22Rv1 (cell line): ENCODE results near the gene ZNF138.

Experiments
- H3K27ac ChIP-seq: fragments of 450-650 bp; 2 replicates; pipeline ENCODE4 v1.5.1; 2017
- ZFX ChIP-seq: fragments of 450-650 bp; IDR thresholded peaks from 2 replicates; pipeline ENCODE4 v1.6.1; 2017; ENCODE audit warnings: antibody characterized with exemption, borderline replicate concordance
- TF ChIP-seq, protein P1 (sequence below): fragments of 450-650 bp; IDR thresholded peaks from 2 replicates; pipeline ENCODE4 v1.5.1; 2017; ENCODE audit warnings: mild to moderate bottlenecking

The ZNF138 gene

GRCh38 chr7:64869121-64869725, 75.0 kb downstream of the ZNF138 start:
- no peak overlapping the region for H3K27ac ChIP-seq
- TF ChIP-seq ZFX: no peak
- TF ChIP-seq, protein P1, sequence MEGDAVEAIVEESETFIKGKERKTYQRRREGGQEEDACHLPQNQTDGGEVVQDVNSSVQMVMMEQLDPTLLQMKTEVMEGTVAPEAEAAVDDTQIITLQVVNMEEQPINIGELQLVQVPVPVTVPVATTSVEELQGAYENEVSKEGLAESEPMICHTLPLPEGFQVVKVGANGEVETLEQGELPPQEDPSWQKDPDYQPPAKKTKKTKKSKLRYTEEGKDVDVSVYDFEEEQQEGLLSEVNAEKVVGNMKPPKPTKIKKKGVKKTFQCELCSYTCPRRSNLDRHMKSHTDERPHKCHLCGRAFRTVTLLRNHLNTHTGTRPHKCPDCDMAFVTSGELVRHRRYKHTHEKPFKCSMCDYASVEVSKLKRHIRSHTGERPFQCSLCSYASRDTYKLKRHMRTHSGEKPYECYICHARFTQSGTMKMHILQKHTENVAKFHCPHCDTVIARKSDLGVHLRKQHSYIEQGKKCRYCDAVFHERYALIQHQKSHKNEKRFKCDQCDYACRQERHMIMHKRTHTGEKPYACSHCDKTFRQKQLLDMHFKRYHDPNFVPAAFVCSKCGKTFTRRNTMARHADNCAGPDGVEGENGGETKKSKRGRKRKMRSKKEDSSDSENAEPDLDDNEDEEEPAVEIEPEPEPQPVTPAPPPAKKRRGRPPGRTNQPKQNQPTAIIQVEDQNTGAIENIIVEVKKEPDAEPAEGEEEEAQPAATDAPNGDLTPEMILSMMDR: no peak

DNA sequence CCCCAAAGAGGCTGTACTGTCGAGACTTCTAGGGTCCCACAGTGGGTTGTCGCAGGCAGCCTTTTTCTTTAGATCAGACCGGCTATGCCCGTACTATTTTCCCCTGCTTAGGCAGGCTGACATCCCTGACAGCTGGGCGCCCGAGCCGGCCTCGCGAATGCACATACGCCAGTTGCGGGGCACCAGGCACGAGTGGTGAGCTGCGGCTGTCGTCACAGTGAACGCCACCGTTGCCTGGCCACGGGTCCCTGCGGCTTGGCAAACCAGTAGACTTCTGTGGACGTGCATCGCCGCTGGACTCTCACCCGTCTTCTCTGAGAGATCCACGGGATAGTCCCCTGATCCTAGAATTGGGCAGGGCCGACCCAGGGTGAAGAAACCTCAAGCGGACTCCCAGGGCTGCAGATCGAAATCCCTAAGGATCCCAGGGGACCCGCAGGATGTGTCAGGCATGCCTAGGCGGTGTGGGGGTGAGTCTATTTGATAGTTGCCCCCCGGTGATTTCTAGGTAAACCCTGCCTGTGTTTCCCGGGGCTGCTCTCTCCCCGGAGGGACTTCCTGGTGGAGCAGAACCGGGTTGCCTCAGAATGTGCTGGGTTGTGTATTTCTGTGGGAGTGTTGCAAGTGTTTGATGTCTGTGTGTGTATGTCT, 75.8 kb downstream of the ZNF138 start:
- H3K27ac ChIP-seq: no peak overlapping the region

DNA sequence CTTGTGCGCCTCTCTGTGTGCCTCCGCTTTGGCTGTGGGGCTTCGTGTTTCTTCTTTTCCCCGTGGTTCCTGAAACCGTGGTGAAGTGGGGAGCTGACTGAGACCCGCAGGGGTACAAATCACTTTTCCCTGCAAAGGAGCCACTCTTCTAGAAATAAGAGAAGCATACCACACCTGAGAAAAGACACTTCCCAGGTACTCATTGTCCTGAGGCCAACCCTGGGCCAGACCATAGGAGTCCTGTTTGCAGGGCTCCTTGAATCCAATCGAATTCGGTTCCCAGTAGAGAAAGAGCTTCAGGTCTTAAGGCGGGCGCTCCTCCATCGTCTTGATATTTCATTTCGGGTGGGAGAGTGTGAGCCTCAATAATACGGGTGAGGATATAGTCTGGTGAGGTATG, 76.4 kb downstream of the ZNF138 start:
- no peak for TF ChIP-seq ZFX
- TF ChIP-seq, protein P1: no peak
- no peak overlapping the region for H3K27ac ChIP-seq

More for the DNA sequence above, 75.8 kb downstream of the ZNF138 start:
- TF ChIP-seq ZFX: no peak
- TF ChIP-seq, protein P1: no peak

DNA sequence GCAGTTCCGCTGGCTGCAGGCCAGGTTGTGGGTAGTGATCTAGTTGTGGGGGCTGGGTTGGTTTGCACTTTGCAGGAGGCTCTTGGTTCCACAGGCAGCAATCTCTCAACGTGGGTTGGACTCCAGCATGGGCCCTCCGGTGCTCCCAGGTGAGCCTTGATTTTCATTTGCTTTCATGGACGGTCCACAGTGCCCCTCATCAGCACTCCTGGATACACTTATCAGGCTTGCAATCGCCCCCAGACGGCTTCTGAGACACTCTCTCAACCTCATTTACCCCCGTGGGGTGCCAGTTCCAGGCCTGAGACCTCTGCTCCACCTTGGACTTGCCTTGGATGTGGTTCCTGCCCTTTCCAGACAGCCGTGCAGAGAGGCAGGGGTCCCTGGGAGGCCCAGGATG, 77.5 kb downstream of the ZNF138 start:
- H3K27ac ChIP-seq: no peak overlapping the region
- no peak for TF ChIP-seq ZFX
- TF ChIP-seq, protein P1: no peak

DNA sequence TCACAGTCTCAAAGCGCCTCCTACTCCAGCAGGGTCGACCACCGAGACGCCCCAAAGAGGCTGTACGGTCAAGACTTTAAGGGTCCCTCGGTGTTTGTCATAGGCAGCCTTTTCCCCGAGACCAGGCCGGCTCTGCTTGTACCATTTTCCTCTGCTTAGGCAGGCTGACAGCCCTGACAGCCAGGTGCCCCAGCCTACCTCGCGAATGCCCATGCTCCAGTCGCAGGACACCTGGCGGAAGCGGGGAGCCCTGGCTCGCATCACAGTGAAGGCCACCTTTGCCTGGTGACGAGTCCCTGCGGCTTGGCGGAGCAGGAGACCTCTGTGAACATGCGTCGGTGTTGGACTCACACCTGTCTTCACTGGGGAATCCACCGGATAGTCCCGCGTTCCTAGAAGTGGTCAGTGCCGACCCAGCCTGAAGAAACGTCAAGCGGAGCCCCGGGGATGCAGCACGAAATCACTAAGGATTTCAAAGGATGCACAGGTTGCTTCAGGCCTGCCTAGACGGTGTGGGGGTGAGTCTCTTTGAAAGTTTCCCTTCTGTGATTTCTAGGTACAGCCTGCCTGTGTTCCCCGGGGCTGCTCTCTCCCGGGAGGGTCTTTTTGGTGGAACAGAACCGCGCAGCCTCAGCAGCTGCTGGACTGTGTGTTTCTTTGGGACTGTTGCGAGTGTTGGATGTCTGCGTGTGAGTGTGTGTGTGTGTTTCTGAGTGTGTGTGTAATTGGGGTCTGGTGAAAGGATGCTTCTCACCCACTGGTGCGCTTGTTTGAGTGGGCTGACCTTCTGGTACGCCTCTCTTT, 78.3 kb downstream of the ZNF138 start:
- H3K27ac ChIP-seq: no peak overlapping the region
- TF ChIP-seq, protein P1: no peak

DNA sequence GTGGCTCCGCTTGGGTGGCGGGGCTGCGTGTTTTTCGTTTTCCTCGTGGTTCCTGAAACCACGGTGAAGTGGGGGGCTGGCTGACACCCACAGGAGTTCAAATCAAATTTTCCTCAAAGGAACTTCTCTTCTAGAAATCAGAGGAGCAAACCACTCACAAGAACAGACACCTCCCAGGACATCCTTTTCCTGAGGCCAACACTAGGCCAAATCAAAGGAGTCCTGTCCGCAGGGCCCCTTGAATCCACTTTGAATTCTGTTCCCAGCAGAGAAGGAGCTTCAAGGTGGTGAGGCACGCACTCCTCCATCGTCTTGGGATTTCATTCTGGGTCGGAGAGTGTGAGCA, 78.9 kb downstream of the ZNF138 start:
- H3K27ac ChIP-seq: no peak overlapping the region
- TF ChIP-seq, protein P1: no peak
- no peak for TF ChIP-seq ZFX

GRCh38 chr7:64873517-64873916, 79.3 kb downstream of the ZNF138 start:
- TF ChIP-seq ZFX: no peak
- TF ChIP-seq, protein P1: no peak
- H3K27ac ChIP-seq: no peak overlapping the region
